Dermis microvascular lymphatic vessel endothelial cell (primary cell): ENCODE data around the gene TAF13. TPM values are rescaled to one million over a fixed set of nuclear protein-coding genes. Genes with fewer than 3 reads are reported as not detected.
"Not testable (repeated sequence)": the region's sequence is repeated elsewhere in the genome, so short reads cannot be mapped to it uniquely, and the experiment has no call there.

ENCODE experiments used
- DNase-seq, 2 donors: peaks; one replicate each; pipeline versions ENCODE4 v3.0.0 to v3.0.0-alpha.2; 2010; ENCODE audit warnings: low read depth in 2 of 2
- total RNA-seq: library from RNA; depleted of rRNA; stranded (reverse); fragments of >200 nt; gene quantifications from 2 replicates; pipeline ENCODE4 v1.2.1, GENCODE V29; 2014

TAF13 gene
- total RNA-seq, 1 donor from 2014 or later = 45.8 TPM

GRCh38 chr1:109047339-109047738 lies 28.5 kb downstream of the TAF13 start:
- DNase-seq = no peak

- DNase-seq = no peak
These were observed 29.1 kb downstream of the TAF13 start for GRCh38 chr1:109046671-109047070.

- DNase-seq = no peak
These were observed 30.2 kb downstream of the TAF13 start for GRCh38 chr1:109045595-109045994.

GRCh38 chr1:109041621-109042468 lies 34.0 kb downstream of the TAF13 start, which contains the start of gene WDR47:
TSS of gene WDR47 (minus strand) at chr1:109042102. CDS start at chr1:109023512, 18,590 bp downstream.
- peak; percentile 70 to 97 for DNase-seq

GRCh38 chr1:109040989-109041620 lies 34.7 kb downstream of the TAF13 start:
- peak in 1 of 2 donors; percentile 24 for DNase-seq

- DNase-seq = no peak
These were observed 35.2 kb downstream of the TAF13 start for GRCh38 chr1:109040627-109040988.

- DNase-seq = no peak
These were observed 41.4 kb downstream of the TAF13 start for GRCh38 chr1:109034382-109034781.

GRCh38 chr1:109029493-109029892 lies 46.3 kb downstream of the TAF13 start:
- not testable (repeated sequence) for DNase-seq

GRCh38 chr1:109027841-109028240 lies 48.0 kb downstream of the TAF13 start:
- DNase-seq = no peak

- no peak for DNase-seq
These were observed 50.1 kb downstream of the TAF13 start for GRCh38 chr1:109025694-109026093.

GRCh38 chr1:109024646-109025045 lies 51.2 kb downstream of the TAF13 start:
- DNase-seq = no peak

GRCh38 chr1:109020693-109021257 lies 55.0 kb downstream of the TAF13 start:
- no peak for DNase-seq

- DNase-seq = not testable (repeated sequence)
These were observed 58.1 kb downstream of the TAF13 start for GRCh38 chr1:109017719-109018118.

GRCh38 chr1:109017134-109017533 lies 58.7 kb downstream of the TAF13 start:
- DNase-seq = no peak

Other genes starting within 250 kb of the TAF13 start
- gene AKNAD1, start 218.9 kb downstream of the TAF13 start, total RNA-seq = under 0.01 and 0.13 TPM in 2 replicates
- gene GPSM2, start 199.0 kb downstream of the TAF13 start, total RNA-seq = 8.0 and 12.3 TPM in 2 replicates
- 18.9 and 20.9 TPM in 2 replicates for gene CLCC1, start 112.5 kb downstream of the TAF13 start, total RNA-seq
- 13.2 and 15.0 TPM in 2 replicates for gene WDR47, start 33.9 kb downstream of the TAF13 start, total RNA-seq
- 16.4 and 25.8 TPM in 2 replicates for gene TMEM167B, start 14.8 kb upstream of the TAF13 start, total RNA-seq
- gene ELAPOR1, start 38.1 kb upstream of the TAF13 start, total RNA-seq = 0.13 and 0.26 TPM in 2 replicates
- gene SARS1, start 137.9 kb upstream of the TAF13 start, total RNA-seq = 130 and 136 TPM in 2 replicates
- gene CELSR2, start 173.5 kb upstream of the TAF13 start, total RNA-seq = 0.51 and 0.89 TPM in 2 replicates
- 1.8 and 4.5 TPM in 2 replicates for gene PSRC1, start 207.1 kb upstream of the TAF13 start, total RNA-seq
- gene MYBPHL, start 231.0 kb upstream of the TAF13 start, total RNA-seq = not detected in 2 replicates